GM18511 (cell line): ENCODE results near the gene TEDC1.

Experiments
- ATAC-seq: cut with Tn5 transposase; IDR thresholded peaks from one replicate; pipeline ENCODE4 v1.9.1; 2021; ENCODE audit warnings: mild to moderate bottlenecking, moderate library complexity; ENCODE audit not compliant: unreplicated experiment

Gene TEDC1

DNA sequence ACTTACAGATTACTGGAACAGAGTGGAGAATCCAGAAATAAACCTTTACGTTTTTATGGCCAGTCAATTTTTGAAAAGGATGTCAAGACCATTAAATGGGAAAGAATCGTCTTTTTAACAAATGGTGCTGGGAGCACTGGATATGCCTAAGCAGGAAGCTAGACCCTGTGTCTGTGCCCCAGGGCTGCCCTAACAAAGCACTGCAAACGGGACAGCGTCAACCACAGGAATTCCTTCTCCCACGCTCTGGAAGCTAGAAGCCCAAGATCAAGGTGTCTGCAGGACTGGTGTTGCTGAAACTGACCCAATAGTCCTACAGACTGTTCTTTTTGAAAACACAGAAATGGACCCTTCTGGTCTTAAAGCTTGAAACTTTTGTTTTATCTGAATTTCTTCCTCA, 26.1 kb downstream of the TEDC1 start:
- no peak for ATAC-seq

DNA sequence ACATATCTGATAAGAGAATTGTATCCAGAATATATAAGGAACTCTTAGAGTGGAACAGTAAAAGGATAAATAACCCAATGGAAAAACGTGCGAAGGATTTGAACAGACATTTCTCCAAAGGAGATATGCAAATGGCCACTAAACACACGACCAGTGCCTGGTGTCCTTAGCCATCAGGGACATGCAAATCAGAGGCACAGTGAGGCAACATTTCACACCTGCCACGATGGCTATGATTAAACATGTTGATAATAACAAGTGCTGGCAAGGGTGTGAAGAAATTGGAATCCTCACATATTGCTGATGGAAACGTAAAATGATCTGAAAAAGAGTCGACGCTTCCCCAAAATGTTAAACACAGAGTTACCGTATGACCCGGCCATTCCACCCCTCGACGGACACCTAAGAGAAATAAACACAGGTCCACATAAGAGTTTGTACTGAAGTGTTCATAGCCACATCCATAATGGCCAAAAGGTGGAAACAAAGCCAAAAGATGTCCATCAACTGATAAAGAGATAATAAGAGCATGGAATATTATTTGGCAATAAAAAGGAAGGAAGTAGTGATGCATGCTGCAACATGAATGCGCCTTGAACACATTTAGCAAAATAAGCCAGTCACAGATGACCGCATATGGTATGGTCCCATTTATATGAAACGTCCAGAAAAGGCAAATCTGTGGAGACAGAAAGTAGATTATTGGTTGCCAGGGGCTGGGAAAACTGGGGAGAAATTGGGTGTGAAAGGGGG, 29.1 kb downstream of the TEDC1 start:
- no peak for ATAC-seq

DNA sequence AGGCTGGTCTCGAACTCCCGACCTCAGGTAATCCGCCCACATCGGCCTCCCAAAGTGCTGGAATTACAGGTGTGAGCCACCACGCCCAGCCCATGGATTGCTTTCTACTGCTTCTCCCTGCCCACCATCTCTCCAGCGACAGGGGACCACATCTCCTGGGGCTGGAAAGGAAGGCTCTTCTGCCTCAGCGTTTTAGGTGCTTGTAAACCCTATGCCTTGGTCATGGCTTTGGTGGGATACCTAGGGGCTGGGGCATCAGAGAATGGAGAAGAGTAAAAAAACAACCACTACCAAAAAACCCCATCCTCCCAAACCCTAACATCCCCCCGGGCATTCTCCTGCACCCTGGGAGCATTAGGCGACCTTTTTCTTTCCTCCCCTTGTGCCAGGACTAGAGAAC, 34.3 kb downstream of the TEDC1 start:
- ATAC-seq = no peak

DNA sequence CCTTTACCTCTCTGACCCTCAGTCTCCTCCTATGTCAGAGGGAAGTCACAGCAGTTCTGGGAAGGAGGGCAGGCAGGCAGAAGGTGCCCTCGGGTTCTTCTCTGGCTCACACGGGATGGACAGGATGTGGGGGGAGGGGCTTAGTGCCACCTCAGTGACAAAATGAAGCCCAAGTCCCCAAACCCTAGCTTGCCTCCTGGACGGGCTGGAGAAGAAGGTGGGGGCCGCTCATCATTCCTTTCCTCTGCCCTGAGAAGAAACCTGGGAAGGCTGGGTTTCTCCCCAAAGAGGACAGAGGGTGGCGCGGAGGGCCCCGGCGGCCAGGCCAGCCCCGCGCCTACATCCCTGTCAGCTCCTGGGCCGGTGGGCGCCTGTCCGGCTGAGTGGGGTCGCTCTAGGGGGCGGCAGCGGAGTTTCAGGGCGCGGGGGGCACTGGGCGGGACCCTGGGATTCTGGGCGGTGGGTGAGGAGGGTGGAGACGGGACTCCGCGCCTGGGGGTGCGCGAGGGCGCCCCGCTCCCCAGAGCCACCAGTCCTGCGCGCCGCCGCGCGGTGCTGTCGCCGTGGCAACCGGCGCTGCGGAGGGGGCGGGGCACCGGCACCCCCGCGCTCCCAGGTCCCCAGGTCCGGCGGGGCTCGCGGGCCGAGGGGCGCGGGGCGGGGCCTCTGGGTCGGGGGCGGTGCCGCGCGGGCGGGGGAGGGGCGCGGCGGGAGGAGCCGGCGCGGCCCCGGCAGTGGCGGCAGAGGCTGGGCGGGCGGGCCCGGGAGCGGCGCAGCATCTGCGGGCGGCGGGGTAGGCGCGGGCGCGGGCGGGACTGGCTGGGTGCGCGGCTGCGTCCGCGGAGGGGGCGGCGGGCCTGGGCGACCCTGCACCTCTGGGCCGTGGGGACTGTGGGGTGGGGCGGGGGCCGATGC, 35.1 kb downstream of the TEDC1 start, which contains the start of gene TMEM121:
TMEM121 (plus strand) TSS at position 723 of the 915 bp plus-strand sequence. CDS start 2,252 bp downstream, outside the sequence.
- ATAC-seq = no peak

DNA sequence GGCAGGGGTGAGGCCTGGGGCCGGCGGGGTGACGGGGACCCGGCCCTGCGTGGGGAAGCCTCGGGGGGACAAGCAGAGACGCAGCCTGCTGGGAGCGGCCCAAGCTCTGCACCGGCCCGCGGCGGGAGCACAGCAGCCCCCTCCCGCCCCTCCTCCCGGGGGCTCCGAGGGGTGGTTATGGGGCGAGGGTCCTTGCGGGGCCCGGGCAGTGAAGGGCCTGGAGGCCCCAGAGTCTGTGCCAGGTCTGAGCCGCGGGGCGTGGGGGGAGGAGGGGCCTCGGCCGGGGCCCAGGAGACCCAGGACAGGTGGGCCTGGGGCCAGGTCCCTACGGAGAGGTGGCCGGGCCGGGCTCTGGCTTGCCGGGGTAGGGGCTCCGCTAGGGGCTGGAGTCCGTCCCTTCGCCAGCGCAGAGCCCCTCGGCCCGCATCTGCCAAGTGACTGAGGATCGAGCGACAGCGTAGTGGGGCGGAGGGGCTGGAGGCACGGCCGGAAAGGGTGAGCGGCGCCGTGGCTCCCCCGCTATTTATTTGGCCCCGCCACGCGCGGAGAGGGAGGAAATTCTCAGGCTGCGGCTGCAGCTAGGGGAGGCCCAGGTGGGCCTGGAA, 35.8 kb downstream of the TEDC1 start:
- no peak for ATAC-seq

DNA sequence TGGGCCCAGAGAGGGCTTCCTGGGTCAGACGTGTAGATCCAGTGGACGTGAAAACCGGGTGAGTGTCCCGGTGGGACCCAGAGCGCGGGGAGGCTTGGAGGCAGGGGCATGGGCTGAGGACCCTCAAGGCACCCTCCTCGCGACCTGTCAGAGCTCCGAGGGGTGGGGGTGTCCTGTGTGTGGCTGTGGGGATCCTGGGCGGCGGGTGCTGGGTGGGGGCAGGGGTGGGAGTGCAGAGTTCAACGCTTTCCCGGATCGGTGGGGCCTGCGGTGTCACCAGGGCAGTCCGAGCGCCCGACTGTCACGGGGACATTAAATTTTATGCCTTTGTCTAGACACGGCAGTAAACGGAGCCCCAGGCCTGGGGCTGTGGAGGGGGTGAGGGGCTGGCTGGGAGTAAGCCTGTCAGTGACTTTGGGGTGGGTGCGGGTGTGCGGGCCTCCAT, 36.4 kb downstream of the TEDC1 start:
- ATAC-seq = no peak

DNA sequence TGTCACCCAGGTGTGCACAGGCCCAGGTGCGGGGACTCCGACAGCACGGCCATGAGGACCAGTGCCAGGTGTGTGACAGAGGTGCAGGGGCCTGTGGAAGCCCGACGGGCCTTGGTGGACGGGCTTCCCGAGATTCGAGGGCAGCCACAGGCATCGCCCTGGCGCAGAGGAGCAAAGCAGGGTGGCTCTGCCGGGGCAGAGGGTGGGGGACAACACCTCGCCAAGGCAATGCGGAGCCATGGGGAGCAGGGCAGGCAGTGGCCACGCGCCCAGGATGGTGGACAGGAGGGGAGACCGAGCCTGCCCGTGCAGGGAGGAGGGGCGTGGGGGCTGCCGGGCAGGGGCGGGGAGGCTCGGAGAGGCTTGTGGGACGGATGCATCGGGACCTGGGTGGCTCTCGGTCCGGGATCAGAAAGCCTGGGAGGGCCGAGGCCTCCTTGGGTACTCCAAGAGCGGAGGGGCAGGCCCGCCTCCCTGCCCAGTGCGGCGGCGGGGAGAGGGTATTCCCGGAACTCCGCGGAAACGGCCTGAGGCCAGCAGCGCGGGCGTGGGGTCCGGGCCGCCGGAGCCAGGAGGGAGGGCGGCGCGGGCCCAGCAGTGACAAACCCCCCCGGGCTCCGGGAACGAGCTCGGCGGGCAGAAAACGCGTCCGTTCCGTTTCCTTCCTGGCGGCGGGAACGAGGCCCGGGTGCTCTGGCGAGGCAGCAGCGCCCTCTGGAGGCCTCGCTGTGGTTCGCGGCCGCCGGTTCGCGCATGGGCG, 37.0 kb downstream of the TEDC1 start:
- ATAC-seq = no peak

DNA sequence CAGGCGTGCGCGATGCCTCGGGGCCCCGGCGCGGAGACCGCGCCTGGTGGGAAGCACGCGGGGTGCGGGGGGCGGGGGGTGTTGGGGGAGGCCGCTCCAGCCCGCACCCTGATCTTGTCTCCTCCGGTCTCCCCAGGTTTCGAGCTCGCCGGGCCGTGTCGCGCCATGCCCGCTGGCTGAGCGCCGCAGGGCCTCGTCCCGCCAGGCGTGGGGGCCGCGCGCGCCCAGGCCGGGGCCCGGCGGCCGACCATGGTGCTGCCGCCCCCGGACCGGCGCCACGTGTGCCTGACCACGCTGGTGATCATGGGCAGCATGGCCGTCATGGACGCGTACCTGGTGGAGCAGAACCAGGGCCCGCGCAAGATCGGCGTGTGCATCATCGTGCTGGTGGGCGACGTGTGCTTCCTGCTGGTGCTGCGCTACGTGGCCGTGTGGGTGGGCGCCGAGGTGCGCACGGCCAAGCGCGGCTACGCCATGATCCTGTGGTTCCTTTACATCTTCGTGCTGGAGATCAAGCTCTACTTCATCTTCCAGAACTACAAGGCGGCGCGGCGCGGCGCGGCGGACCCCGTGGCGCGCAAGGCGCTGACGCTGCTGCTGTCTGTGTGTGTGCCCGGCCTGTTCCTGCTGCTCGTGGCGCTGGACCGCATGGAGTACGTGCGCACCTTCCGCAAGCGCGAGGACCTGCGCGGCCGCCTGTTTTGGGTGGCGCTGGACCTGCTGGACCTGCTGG, 37.7 kb downstream of the TEDC1 start:
- no peak for ATAC-seq

DNA sequence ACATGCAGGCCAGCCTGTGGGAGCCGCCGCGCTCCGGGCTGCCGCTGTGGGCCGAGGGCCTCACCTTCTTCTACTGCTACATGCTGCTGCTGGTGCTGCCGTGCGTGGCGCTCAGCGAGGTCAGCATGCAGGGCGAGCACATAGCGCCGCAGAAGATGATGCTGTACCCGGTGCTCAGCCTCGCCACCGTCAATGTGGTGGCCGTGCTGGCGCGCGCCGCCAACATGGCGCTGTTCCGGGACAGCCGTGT, 38.2 kb downstream of the TEDC1 start:
- no peak for ATAC-seq

DNA sequence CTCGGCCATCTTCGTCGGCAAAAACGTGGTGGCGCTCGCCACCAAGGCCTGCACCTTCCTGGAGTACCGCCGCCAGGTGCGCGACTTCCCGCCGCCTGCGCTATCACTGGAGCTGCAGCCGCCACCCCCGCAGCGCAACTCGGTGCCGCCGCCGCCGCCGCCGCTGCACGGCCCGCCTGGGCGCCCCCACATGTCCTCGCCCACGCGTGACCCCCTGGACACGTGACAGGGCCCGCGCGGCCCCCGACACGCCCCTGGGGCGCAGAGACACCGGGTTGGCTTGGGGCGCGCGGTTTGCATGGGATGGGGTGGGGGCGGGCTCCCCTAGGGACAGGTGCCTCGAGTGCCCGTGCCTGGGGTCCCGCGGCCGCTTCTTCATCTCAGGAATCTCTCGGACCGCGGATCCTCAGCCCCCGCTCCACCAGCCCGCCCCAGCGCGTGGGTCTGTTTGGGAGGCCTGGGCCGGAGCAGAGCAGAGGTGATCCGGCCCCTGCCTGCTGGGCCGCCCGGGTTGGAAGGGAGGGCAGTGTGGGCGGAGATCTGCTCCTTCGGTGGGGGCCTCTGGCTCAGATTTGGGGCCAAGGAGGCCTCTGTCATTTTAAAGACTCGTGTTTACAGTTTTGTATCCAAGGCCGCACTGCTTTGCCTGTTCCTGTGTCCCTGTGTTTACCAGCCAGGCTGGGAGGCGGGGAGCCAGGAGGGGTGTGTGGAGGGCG, 38.7 kb downstream of the TEDC1 start:
- ATAC-seq = no peak

DNA sequence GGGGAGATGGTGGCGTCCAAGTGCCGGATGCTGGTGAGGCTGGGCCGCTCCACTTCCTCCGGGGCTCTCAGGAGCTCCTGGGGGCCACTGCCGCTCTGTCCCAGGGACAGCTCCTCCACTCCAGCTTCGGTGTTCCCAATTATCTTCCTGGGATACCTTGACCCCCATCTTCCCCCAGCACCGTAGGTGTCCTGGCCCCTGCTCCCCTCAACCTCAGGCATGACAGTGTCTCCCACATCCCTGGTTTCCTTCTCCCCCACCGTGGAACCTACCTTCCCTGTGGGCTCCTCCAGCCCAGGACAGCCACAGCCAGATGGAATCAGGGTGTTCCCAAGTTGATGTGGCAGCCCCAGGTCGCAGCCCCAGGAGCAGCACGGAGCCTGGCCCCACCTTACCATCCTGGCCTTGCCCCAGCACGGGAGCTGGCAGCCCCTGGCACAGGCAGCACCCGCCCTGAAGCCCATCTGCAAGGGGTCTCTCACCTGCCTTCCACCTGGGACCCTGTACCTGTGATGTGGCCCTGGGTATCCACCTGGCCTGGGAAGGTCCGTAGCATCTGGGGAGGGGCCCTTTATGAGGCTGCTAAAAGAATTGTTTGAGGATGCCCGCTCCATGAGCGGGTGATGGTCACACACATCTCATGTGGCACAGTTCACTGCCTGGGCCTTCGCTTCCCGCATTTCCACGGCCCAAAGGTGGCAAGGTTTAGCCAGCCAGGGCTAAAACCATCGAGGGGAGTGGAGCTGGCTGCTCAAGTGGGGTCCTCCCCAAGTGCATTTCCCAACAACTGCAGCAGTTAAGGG, 39.4 kb downstream of the TEDC1 start:
- no peak for ATAC-seq

DNA sequence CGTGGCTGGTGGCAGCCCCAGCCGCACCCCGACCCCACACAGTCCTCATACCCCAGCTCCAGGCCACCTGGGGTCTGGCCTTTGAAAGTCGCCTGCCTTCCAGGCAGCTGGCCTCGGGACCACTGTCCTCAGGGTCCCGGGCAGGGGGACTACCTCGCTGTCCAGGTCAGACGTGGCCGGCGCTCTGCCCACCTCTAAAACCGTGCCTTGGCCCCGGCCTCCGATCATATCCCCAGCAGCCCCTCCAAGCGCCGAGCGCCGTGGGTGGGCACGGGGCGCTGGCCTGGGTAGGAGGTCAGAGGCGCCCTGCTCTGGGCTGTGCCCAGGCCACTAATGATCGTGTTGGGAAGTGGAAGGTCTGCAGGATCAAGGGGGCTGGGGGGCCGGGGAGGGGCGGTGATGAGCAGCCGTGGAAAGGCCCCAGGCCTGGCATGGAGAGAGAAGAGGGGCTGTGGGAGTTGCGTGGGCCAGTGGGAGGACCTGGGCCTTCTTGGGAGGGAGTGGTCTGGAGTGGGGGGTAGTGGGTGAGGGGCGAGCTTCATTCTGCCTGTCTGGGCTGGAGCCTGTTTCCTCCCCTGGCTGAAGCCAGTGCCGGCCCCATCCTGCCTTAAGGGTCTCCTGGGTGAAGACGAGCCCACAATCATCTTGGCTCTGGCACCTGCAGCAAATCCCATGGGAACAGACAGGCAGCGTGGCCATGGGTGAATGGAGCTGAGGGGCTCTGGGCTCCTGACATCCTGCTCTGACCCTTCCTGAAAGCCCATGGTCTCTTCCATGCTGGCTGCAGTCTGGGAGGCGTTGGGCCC, 40.2 kb downstream of the TEDC1 start:
- ATAC-seq = no peak

DNA sequence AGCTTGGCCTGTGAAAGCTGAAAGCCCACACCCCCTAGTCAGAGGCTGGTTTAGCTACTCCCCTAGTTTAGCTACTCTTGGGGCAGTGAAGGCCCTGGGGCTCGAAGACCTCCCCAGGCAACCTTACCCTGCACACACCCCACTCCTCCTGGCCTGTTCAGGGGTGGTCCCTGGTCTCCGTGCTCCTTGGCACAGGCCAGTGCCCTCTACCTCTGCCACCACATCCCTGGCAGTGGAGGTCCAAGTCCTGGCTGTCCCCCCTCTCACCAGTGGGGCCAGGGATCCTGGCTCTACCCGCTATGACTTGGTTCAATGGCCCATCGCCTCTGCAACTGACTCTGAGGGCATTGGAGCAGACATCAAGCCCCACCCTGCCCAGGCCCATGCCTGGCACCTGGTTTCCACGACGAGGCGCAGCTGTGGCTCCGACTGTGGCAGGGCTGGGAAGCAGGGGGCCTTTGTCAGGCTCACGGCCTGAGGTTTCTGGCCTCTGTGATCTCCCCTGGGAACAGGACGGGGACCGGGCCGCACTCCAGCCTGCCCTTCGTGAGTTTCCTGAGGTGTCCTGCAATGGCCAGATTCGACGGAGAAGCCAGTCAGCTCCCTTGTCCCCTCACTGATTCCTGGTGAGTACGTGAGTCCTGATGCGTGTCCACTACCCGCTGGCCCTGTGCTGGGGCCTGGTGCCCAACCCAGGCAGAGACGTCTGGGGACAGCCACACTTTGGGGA, 41.0 kb downstream of the TEDC1 start:
- ATAC-seq = no peak

DNA sequence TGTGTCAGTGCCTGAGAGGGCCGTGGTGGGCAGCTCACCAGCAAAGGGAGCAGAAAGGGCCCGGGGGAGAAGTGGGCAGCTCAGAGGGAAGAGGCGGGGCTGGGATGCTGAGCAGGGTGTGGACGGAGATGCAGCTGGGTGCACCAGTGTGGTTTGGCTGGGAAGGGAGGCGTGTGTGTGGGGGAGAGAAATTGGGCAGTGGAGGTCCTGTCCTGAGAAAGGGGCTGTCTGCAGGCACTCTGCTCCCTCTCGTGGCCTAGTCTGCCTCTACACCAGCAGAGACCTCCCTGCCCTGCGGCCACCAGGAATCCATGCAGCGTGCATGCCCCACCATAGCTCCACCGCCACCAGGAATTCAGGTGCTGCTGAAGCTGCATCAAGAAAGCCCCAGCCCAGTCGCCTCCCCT, 41.7 kb downstream of the TEDC1 start:
- ATAC-seq = no peak

DNA sequence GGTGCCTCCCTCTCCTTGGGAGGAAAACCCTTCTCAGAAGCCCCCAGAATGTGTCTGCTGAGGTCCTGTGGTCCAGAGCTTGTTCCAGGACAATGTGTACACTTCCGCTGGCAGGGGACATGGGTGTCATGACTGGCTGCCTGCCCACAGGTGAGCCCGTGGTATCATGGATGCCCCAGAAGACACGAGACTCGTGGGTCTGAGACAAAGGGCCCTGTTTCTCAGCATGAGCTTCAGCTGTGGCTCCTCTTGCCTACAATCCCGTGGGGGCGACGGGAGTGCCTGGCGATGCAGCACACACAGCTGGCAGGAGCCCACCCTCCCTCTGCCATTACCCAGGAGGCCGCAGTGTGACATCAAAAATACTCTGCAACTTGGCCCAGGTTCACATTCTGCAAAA, 42.3 kb downstream of the TEDC1 start:
- ATAC-seq = no peak

DNA sequence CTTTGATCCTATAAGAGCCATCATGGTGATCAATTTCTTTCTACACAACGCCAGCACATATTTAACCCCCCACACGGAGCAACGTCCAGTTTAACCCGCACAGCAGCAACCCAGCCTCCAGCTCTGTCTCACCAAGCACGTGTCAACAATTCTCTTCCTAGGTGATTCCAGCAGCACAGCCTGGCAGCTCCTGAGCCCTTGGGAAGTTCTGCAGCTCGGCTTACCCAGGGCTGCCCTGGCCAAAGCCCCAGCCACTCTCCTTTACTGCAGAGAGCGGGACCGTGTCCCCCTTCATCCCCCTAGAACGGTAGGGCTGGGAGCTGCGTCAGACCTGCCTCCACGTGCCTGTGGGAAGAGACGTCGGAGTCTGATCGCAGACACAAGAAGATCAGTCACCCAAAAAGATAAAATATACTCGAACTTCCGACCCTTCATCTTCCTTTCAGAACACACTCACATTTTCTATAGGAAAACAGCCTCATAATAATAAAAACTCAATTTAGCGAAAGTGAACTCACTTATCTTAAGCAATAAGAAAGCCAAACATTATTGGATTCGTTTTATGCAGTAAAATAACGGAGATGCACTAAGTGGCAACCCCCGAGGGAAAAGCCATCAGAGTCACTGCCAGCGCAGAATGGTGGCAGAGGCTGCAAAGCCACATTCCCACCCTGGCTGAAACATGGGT, 42.9 kb downstream of the TEDC1 start:
- ATAC-seq = no peak

DNA sequence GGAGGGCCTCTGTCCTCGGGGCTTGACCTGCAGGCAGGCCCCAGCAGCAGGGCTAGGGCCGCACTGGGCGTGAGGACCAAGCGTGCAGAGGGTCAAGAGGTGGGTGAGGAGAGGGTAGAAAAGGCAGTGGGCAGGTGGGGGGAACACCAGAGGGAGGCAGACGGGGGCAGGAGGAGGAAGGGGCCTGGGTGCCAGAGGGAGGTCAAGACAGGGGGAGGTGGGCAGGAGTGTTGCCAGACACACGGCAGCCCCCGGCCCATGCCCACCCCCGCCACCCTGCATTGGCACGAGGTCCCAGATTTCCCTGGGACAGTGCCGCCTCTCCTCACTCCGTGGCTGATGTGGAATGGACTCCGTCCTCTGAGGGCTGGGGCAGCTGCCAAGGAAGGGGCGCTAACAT, 43.5 kb downstream of the TEDC1 start:
- ATAC-seq = no peak
